ENCODE measurements around the gene FNDC3A.
"Not testable (repeated sequence)": the region's sequence is repeated elsewhere in the genome, so short reads cannot be mapped to it uniquely, and the experiment has no call there.

The FNDC3A gene

DNA sequence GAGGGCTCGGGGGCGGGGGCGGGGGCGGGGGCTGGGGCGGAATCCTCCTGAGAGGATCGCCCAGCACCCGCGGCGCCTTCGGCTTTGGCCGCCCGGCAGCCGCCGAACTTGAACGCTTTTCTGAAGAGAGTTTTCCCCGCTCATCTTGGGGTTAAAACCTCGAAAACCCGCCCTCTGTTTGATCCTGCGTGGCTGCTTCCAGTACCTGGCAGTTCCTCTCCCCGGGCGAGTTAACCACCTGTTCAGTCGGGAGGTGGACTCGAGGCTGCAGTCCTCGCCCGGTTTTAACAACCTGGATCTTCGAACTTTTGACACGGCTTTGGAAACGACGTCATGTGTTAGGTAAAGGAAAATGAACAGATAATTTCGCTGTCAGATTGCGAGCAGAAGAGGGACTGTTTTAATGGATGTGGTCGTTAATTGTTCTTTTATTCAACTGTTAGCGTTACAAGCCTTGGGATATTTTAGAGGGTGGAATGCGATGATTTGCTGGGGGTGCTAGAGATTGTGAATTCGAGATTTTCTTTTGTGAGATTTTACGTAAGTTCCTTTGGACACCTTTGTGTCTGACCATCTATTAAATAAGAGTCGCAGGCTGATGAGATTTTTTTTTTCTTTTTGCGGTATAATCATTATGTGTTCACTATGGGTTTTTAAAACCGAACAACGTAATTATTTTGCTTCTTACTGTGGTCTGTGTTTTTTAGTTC, 1.0 kb downstream of the FNDC3A start:
- DNase-seq = peak; percentile 95

DNA sequence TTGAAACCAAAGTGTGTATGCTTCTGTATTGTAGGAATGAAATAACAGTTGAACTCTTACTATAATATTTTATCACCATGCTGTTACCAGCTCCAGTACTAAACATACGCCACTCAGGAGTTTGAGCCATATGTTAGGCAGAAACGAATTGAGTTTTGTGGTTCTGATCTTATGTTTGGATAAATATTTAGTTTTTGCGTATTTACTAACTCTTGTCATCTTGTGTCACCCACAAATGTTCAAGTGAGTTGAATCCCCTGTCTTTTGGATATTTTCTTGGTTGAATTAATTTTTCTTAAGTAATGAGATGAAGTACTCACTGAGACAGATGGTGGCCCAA, 1.5 kb downstream of the FNDC3A start:
- DNase-seq = no peak

DNA sequence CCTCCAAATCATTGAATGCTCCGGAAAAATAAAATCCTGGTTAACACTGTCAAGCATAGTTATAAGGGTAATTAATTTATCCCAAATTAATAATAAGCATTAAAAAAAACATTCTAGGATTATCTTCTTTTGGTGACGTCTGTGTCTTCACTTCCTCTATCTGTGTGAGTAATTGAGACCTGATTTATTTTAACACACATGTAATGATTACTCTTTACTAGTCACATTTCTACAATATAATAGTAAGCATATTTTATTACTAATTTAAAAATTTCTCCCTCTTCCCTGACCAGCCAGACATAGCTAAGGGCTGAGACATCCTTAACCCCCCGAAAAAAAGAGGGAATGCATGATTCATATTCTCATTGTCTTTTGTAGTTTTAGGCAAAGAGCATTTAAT, 2.3 kb downstream of the FNDC3A start:
- no peak for DNase-seq

DNA sequence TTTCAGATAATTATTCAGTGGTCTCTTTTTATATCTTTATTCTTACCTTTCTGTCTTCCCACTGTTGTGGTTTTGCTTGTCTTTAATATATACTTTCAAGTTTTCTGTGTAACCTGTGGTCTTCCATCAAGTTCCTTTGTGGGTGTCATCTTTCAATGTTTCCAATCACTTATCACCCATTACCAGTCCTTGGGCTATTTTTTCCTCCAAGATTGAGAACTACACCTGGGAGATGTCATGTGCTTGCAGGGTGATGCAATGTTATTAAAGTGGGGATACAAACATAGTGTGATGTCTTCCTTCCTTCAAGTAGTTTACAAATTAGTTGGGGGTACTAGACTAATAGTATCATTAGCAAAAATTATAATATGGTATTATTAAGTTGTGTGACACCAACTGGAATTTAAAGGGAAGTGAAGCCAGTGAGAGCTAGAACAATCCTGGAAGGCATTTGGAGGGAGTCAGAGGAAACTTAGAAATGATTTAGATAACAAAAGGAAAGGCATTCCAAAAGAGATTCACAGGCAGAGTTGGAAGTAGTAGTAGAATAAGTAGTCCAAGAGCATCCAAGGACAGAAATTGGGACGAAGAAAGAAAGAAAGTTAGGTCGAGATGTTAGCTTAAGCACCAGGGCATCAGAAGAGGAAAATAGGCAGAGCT, 3.4 kb downstream of the FNDC3A start:
- no peak for DNase-seq

DNA sequence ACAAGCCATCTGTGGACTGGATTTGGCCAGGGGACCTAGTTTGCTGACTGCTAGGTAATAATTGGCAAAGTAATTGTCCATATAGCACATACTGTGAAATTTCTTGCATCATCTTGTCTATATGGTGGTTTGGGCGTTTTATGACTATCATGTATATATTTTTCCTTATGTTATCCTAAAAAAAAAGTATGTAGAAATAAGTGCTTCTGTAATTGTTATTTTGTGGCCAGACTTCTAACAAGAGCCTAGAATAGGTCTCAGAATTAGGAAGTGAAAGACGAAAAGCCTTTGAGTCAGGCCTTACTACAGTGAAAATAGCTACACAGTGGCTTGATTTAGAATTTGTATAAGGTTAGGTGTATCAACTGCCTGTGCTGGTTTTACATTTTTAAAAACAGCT, 4.2 kb downstream of the FNDC3A start:
- DNase-seq = no peak

DNA sequence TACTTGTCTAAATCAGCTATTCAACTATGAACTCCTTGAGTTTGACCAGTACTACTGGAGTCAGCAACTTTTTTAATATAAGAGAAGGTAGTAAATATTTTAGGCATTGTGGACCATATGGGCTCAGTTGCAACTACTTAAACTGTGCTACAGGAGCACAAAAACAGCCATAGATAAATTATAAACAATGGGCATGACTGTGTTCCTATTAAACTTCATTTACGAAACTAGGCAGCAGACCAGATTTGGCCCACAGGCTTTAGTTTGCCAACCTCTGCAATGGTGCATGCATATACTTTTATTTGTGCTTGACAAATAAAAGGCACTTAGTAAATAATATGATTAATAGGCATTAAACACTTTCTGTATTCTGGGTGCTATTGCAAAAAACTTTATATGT, 7.6 kb downstream of the FNDC3A start:
- no peak for DNase-seq

DNA sequence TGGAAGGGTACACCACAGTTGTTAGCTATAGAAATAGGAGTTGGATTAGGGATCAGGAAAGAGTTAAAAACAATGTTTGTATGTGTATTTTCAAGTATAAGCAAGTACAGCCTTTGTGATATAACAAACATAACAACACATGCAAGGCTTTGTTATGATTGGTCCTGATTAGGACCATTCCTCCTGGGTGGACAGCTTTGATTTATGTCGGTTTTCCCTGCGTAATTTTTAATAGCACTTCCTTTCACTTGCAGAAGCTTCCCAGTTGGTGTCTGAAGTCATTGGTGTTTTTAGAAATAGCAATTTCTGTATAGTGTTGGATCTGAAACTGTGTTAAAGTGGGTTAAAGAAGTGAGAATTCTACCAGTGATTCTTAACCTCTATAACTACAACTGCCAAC, 10.0 kb downstream of the FNDC3A start:
- no peak for DNase-seq

DNA sequence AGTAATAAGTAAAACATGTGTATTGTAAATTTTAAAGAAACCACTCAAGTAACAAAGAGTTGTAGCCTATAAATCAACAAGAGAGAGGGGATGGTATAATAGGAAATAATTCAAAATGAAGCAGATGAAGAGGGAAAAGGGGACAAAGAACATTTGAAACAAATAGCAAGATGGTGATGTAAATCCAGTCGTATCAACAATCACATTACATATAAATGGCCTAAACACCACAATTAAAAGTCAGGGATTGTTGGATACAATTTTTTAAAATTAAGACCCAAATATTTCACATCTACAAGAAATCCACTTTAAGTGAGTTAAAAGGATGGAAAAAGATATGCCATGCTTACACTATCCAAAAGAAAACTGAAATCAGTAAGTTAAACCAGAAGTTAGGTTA, 15.2 kb downstream of the FNDC3A start:
- no peak for DNase-seq

DNA sequence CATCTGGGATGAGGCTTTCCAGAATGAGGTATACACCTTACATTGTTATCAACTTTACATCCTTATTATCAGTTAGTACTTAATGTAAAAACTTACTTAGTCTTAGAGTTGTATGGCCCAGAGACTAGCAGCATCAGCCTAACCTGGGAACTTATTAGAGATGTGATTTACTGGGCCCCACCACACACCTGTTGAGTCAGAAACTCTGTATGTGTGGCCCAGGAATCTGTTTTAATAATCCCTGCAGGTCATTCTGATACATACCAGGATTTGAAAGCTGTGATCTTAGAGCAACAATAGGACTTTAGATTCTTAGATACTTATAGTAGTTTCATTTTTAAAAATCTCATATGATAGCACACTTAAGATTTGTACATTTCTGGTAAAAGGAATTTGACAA, 17.4 kb downstream of the FNDC3A start:
- DNase-seq = no peak

DNA sequence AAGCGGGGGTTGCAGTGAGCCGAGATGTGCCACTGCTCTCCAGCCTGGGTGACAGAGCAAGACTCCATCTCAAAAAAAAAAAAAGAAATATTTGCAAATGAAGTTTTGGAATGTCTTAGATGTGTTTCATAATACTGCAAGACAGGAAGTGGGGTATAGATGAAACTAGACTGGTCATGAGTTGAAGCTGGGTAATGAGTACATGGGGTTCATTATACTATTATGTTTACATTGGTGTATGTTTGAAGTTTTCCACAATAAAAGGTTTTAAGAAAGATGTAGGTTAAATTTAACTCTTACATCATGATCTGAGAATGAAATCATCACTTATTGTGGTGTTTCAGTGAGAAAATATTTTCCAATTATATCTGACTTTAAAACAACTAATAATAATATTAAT, 19.0 kb downstream of the FNDC3A start:
- DNase-seq = no peak

DNA sequence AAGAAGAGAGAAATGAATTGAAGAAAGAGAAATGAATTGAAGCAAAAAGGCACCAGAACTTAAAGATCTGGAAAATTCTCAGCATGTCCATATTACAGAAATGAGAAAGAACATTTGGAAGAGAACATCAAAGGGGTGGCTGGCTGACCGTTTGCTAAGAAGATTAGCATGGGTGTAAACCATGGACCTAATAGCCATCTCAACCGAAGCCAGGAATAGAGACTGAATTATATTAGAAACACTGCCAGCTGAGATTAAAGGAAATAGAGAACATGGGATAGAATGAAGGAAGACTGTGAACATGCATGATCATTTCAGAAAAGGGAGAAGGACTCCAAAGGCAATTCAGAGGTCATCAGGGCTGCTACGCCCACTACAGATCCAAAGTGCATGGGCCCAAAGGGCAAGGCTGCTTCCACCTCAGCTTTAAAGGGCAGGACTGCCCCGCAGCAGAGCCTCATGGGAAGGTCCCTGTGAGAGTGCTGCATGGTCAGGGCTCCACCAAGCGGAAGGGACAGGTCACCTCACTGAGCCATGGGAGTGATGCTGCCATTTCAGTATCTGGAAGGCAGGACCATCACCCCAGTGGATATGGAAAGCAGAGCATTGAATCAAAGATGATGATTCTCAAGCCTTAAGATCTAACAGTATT, 23.1 kb downstream of the FNDC3A start:
- DNase-seq = no peak

DNA sequence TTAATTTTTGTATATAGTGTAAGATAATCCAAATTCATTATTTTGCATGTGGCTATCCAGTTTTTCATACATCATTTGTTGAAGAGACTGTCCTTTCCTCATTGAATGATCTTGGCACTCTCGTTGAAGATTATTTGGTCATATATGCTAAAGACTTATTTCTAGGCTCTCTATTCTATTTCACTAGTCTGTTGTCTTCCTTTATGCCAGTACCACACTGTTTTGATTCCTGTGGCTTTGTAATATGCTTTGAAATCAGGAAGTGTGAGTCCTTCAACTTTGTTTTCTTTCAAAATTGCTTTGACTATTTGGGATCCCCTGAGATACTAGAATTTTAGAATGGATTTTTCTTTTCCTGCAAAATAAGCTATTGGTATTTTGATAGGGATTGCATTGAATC, 24.5 kb downstream of the FNDC3A start:
- no peak for DNase-seq

DNA sequence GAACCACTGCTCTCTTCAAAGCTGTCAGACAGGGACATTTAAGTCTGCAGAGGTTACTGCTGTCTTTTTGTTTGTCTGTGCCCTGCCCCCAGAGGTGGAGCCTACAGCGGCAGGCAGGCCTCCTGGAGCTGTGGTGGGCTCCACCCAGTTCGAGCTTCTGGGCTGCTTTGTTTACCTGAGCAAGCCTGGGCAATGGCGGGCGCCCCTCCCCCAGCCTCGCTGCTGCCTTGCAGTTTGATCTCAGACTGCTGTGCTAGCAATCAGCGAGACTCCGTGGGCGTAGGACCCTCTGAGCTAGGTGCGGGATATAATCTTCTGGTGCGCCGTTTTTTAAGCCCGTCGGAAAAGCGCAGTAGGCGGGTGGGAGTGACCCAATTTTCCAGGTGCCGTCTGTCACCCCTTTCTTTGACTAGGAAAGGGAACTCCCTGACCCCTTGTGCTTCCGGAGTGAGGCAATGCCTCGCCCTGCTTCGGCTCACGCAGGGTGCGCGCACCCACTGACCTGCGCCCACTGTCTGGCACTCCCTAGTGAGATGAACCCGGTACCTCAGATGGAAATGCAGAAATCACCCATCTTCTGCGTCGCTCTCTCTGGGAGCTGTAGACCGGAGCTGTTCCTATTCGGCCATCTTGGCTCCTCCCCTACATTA, 43.4 kb downstream of the FNDC3A start:
- not testable (repeated sequence) for DNase-seq

DNA sequence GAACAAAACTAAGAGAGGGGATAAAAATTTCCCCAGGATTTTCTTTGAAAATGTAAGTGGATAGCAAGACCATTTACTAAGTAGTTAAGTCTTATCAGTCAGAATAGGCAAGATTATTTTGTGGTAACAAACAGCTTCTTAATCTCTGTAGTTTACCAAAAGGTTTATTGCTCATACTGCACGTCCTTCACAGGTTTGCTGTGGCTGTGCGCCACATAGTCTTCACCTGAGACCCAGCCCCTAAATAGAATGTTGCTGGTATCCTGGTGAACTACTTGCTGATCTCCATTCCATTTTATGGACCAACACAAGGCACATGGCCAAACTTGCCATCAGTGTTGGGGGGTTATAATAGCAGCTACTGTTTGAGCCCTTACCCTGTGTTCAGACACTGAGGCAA, 44.6 kb downstream of the FNDC3A start:
- no peak for DNase-seq

DNA sequence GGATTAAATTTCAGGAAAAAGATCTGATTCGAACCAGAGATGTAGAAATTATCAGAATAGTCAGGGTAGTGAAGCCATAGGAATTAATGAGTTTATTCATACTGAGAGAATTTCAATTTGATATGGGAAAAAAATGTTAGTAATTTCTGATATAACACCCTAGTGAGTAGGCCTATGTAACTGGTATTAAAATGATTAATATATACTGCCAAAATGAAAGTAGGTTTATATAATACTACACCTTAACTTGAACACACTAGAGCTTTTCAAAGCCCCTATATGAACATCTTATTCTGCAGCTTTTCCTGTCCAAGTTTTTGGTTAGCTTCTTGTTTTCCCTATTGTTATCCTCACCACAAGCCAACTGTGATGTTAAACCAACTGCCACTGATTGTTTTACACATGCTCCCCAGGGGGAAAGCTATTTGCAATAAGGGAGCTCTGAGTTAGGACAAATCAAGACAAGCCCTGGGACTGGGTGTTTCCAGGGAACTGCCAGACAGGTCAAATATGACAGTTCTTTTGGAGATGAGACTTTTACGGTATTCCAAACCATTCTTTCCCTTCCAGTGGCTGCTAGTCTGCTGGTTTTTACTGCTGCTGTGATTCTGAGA, 45.3 kb downstream of the FNDC3A start:
- DNase-seq = no peak

DNA sequence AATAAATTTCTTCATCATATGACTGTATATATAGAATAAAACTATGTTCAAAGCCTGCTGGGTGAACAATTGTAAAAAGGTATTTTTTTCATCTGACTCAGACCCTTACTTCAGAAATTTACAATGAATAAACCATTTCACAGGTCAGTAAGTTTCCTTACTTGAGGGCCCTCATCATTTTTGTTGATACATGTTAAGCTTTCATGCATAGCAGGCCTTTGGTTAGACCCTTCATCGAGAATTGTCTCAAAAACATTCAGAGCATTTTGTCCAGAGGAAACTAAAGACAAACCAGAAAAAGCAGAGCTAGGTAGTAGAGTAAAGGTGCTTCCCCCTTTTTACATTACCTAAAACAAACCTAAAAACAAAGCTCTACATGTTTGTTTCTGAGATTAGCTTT, 46.2 kb downstream of the FNDC3A start:
- no peak for DNase-seq

DNA sequence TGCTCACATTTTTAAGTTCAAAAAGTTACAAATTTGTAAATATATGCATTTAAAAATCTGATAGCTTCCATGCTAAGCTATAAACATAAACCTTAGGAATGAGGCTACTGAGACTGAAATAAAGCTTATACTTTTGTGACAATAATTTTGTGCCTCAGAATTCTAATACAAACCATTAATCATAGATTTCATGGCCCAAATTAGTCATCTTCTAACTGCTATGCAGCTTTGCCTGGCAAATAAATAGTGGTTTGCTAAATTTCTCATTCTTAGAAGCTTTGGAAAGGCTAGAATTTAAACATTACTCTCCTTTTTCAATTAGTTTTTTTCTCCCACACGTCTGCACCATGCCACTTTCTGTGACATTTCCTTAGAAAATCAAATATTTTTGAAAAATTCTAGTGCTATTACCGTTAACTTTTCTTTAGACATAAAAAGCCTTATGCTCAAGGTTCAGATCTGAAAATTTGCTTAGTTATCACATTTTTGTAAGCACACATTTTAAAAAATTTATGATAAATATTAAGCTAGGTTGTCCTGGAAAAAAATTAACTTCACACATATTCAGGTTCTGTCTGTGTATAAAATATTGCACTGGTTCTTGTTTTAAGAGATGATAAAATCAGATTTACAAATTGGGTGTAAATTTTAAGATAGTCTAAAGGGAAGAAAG, 46.9 kb downstream of the FNDC3A start:
- no peak for DNase-seq

DNA sequence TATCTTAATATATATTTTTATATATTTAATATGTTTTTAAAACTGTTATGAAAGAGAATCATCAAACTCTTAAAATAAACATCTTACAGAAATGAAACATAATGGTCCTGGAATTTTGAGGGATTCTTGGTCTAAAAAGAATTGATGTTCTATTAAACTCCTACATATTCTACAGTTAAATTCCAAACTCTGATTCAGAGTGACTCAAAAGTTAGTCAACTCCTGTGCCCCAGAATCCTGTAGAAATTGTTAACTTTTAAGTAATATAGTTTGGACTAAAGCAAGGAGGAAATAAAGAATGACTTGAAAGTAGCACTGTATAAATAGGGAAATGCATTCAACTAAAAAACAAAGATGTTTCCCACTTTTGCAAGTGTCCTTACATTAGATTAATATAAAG, 47.7 kb downstream of the FNDC3A start:
- no peak for DNase-seq

DNA sequence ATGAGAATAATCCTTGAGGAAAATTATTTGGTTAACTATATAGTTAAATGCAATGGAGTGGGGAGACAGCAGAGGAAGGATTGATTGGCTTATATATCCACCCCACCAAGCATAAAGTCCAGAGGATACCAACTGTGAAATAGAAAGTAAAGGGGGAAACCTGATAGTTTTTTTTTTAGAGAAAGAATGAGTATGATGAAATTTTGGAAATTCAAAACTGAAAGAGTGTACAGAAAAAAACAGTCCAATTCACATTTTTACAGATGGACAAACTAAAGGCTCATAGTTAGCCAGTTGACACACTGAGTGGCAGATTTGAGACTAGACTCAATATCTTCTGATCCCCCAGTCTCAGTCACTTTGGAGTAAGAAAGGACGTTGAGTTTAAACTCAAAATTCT, 51.1 kb downstream of the FNDC3A start:
- DNase-seq = no peak

DNA sequence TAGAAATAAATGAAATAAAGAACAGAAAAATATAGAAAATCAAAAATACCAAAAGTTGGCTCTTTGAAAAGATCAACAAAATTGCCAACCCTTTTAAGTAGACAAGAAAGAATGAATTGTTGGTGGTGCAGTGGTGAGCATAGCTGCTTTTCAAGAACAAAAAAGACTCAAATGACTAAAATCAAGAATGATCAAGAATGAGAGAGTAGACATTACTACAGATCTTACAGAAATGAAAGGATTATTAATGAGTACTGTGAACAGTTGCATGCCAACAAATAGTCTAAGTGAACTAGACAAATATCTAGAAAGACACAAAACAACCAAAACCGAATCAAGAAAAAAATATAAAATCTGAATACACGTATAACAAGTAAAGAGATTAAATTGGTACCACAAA, 53.9 kb downstream of the FNDC3A start:
- DNase-seq = no peak

DNA sequence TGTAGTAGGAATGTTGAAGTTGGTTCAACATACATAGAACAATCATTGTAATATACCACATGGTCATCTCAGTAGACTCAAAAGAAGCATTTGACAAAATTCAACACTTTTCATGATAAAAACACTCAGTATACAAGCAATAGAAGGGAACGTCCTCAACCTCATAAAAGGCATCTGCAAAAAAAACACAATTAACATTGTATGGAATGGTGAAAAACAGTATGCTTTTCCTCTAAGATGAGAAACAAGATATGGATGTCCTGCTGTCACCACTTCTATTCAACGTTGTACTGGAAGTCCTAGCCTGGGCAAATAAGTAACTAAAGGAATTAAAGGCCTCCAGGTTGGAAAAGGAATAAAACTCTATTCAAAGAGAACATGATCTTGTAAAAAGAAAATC, 54.5 kb downstream of the FNDC3A start:
- DNase-seq = no peak

DNA sequence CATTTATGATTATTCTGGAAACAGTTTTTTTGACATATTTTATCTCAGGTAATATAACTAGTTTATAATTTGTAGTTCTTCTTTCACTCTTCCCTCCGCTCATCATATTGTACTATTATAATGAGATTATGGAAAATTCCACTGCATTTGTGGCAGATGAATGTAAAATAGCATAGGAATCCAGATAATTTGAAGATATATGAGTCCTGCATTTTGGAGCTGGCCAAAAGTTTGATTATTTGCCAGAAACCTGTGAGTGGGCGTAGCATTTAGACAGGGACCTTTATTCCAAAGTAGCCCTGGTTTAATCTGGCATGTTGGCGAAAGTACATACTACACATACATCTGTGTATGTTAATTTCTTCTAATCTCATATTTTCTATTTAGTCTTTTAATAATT, 65.2 kb downstream of the FNDC3A start:
- DNase-seq = no peak

DNA sequence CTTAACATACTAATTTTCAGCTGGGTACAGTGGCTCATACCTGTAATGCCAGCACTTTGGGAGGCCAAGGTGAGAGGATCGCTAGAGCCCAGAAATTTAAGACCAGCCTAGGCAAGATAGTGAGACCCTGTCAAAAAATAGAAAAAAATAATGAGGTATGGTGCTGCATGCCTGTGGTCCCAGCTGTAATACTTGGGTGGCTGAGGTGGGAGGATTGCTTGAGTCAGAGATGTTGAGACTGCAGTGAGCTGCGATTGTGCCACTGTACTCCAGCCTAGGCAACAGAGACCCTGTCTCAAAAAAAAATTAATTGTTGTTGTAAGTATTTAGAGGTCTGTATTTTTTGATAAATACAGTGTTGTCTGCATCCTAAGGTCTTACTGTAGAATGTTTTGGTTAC, 66.8 kb downstream of the FNDC3A start:
- DNase-seq = no peak

Measured in islet precursor cell (in vitro differentiated cells).